ENCODE data around the gene AP4E1. TPM values are rescaled to one million over a fixed set of nuclear protein-coding genes. Genes with fewer than 3 reads are reported as not detected.

AP4E1 gene
- total RNA-seq, 1 experiment from 2014 or later = 9.5 TPM

GRCh38 chr15:50977162-50977561, 68.7 kb downstream of the AP4E1 start (continued):
- TF ChIP-seq ZNF425 (CRISPR knock-in tag; conservative IDR thresholded peaks at IDR 0.05) (no peak), ZNF671 (CRISPR knock-in tag; IDR thresholded peaks at IDR 0.05) (no peak), SMAD3 (CRISPR knock-in tag; IDR thresholded peaks at IDR 0.05; ENCODE audit: borderline replicate concordance) (no peak)

GRCh38 chr15:50978580-50978979, 70.1 kb downstream of the AP4E1 start:
- Mint-ChIP-seq H3K27me3 (ENCODE audit: low read depth) (no peaks in the 10 kb centered on the region), H3K27ac (no peak overlapping the region), H3K4me1 (no peaks in the 10 kb centered on the region), H3K36me3 (peaks cover 4% of the 10 kb centered on the region), H3K4me3 (no peak overlapping the region), H3K9me3 (no peaks in the 10 kb centered on the region)
- ChIA-PET POLR2A (no interaction called here), CTCF (no interaction called here)
- ATAC-seq = no peak
- DNase-seq (ENCODE audit: low spot score) = no peak
- TF ChIP-seq ZNF138 (CRISPR knock-in tag; conservative IDR thresholded peaks at IDR 0.05) = no peak
- no peak for TF ChIP-seq ZNF423 (CRISPR knock-in tag; IDR thresholded peaks at IDR 0.05)
- no peak for TF ChIP-seq ZNF532 (CRISPR knock-in tag; IDR thresholded peaks at IDR 0.05; ENCODE audit: borderline replicate concordance)
- TF ChIP-seq PRRX2 (CRISPR knock-in tag; IDR thresholded peaks at IDR 0.05) = no peak
- no peak for TF ChIP-seq CREB1 (CRISPR knock-in tag; IDR thresholded peaks at IDR 0.05)

GRCh38 chr15:50979041-50979440, 70.6 kb downstream of the AP4E1 start:
- Mint-ChIP-seq H3K27ac (no peak overlapping the region), H3K4me1 (no peaks in the 10 kb centered on the region), H3K36me3 (peaks cover 7% of the 10 kb centered on the region), H3K27me3 (ENCODE audit: low read depth) (no peaks in the 10 kb centered on the region), H3K4me3 (no peak overlapping the region), H3K9me3 (no peaks in the 10 kb centered on the region)
- ChIA-PET CTCF (no interaction called here), POLR2A (no interaction called here)
- ATAC-seq = no peak
- DNase-seq (ENCODE audit: low spot score) = no peak
- TF ChIP-seq FOXP4 (CRISPR knock-in tag; IDR thresholded peaks at IDR 0.05) (no peak), ZNF281 (CRISPR knock-in tag; IDR thresholded peaks at IDR 0.05) (no peak), SMAD4 (CRISPR knock-in tag; IDR thresholded peaks at IDR 0.05) (no peak), HMGXB4 (CRISPR knock-in tag; IDR thresholded peaks at IDR 0.05) (no peak), ZNF532 (CRISPR knock-in tag; IDR thresholded peaks at IDR 0.05; ENCODE audit: borderline replicate concordance) (no peak), NR3C1 (CRISPR knock-in tag; conservative IDR thresholded peaks at IDR 0.05; ENCODE audit: low read depth) (no peak), TEAD1 (CRISPR knock-in tag; IDR thresholded peaks at IDR 0.05) (no peak), ESRRA (CRISPR knock-in tag; IDR thresholded peaks at IDR 0.05; ENCODE audit: borderline replicate concordance) (no peak)
